ENCODE measurements around the gene ECEL1. TPM values are rescaled to one million over a fixed set of nuclear protein-coding genes. Genes with fewer than 3 reads are reported as not detected.
"Not testable (repeated sequence)": the region's sequence is repeated elsewhere in the genome, so short reads cannot be mapped to it uniquely, and the experiment has no call there.

Gene ECEL1
- total and polyA plus RNA-seq, 7 donors: 0.16 to 6.1 (median 0.71) TPM; not detected in 2

GRCh38 chr2:232434563-232435374 is 52.9 kb downstream of the ECEL1 start:
- DNase-seq: no peak
- no peaks in the 10 kb centered on the region for H3K9me3 ChIP-seq
- intact Hi-C loops (cut with DNase I): loop anchor here (5.0 kb wide), 1 partner anchor 527 kb away; no protein-coding TSS in a partner anchor
- H3K36me3 ChIP-seq: no peaks in the 10 kb centered on the region
- TF ChIP-seq POLR2AphosphoS5 (IDR thresholded peaks at IDR 0.05) (no peak), POLR2A (IDR thresholded peaks at IDR 0.05) (no peak), CTCF (IDR thresholded peaks at IDR 0.05) (no peak), EP300 (IDR thresholded peaks at IDR 0.05) (no peak)
- H3K27me3 ChIP-seq: no peaks in the 10 kb centered on the region
- H3K27ac ChIP-seq: no peak overlapping the region
- 91 to 95% methylated on average over 12 of the region's 12 CpGs for WGBS, 2 donors
- no peak overlapping the region for H3K4me3 ChIP-seq
- no peaks in the 10 kb centered on the region for H3K4me1 ChIP-seq

GRCh38 chr2:232434091-232434490 is 53.5 kb downstream of the ECEL1 start:
- H3K27ac ChIP-seq: no peak overlapping the region
- H3K4me3 ChIP-seq: no peak overlapping the region
- H3K9me3 ChIP-seq: no peaks in the 10 kb centered on the region
- H3K4me1 ChIP-seq: no peaks in the 10 kb centered on the region
- WGBS, 2 donors: 74 to 86% methylated on average over 9 of the region's 9 CpGs
- no peak for DNase-seq
- H3K36me3 ChIP-seq: no peaks in the 10 kb centered on the region
- no peaks in the 10 kb centered on the region for H3K27me3 ChIP-seq
- no peak for TF ChIP-seq POLR2AphosphoS5 (IDR thresholded peaks at IDR 0.05)
- intact Hi-C loops (cut with DNase I): no loop called here

- intact Hi-C loops (cut with DNase I); H3K36me3 ChIP-seq; H3K9me3 ChIP-seq; H3K27me3 ChIP-seq; H3K4me1 ChIP-seq; H3K4me3 ChIP-seq; H3K27ac ChIP-seq; DNase-seq: not testable (repeated sequence)
- WGBS, 2 donors: 80 to 95% methylated on average over 9 of the region's 9 CpGs
Measured at GRCh38 chr2:232433622-232434021, 54.0 kb downstream of the ECEL1 start.

GRCh38 chr2:232432598-232433184 is 54.9 kb downstream of the ECEL1 start:
- Histone ChIP-seq H3K27me3 (no peaks in the 10 kb centered on the region), H3K4me3 (no peak overlapping the region), H3K4me1 (no peaks in the 10 kb centered on the region), H3K9me3 (no peaks in the 10 kb centered on the region), H3K36me3 (no peaks in the 10 kb centered on the region), H3K27ac (no peak overlapping the region)
- TF ChIP-seq EP300 (IDR thresholded peaks at IDR 0.05): no peak
- TF ChIP-seq CTCF (IDR thresholded peaks at IDR 0.05): no peak
- no peak for TF ChIP-seq POLR2A (IDR thresholded peaks at IDR 0.05)
- TF ChIP-seq POLR2AphosphoS5 (IDR thresholded peaks at IDR 0.05): no peak
- WGBS, 2 donors: 70 to 78% methylated on average over 16 of the region's 16 CpGs
- intact Hi-C loops (cut with DNase I): no loop called here
- no peak for DNase-seq

- no peak for TF ChIP-seq POLR2AphosphoS5 (IDR thresholded peaks at IDR 0.05)
- no peak for TF ChIP-seq POLR2A (IDR thresholded peaks at IDR 0.05)
- no peak for TF ChIP-seq CTCF (IDR thresholded peaks at IDR 0.05)
- no peak for TF ChIP-seq EP300 (IDR thresholded peaks at IDR 0.05)
- DNase-seq: no peak
- Histone ChIP-seq H3K4me3 (no peak overlapping the region), H3K36me3 (no peaks in the 10 kb centered on the region), H3K27me3 (no peaks in the 10 kb centered on the region), H3K4me1 (no peaks in the 10 kb centered on the region), H3K9me3 (no peaks in the 10 kb centered on the region), H3K27ac (no peak overlapping the region)
- WGBS, 2 donors: 83 to 88% methylated on average over 16 of the region's 16 CpGs
- intact Hi-C loops (cut with DNase I): no loop called here
Measured at GRCh38 chr2:232431705-232432590, 55.7 kb downstream of the ECEL1 start.

Other genes starting within 250 kb of the ECEL1 start
- not detected for gene ALPP, start 109.1 kb downstream of the ECEL1 start, total RNA-seq
- gene ALPP, start 109.1 kb downstream of the ECEL1 start, polyA plus RNA-seq: under 1 TPM in 1 of 3 donors, not detected in 2; 0.03 TPM
- gene ALPG, start 81.0 kb downstream of the ECEL1 start, total RNA-seq: not detected
- under 1 TPM in 1 of 3 donors, not detected in 2; 0.10 TPM for gene ALPG, start 81.0 kb downstream of the ECEL1 start, polyA plus RNA-seq
- gene ALPI, start 31.7 kb downstream of the ECEL1 start, total RNA-seq: not detected
- 10 to 100 TPM in 1 of 3 donors, 1 to 10 TPM in 2; 5.3 to 10.2 (median 7.2) TPM for gene ALPI, start 31.7 kb downstream of the ECEL1 start, polyA plus RNA-seq
- not detected for gene PRSS56, start 32.6 kb upstream of the ECEL1 start, total RNA-seq
- gene PRSS56, start 32.6 kb upstream of the ECEL1 start, polyA plus RNA-seq: not detected
- gene CHRND, start 38.3 kb upstream of the ECEL1 start, total RNA-seq: not detected
- not detected for gene CHRND, start 38.3 kb upstream of the ECEL1 start, polyA plus RNA-seq
- gene CHRNG, start 51.9 kb upstream of the ECEL1 start, total RNA-seq: not detected
- not detected for gene CHRNG, start 51.9 kb upstream of the ECEL1 start, polyA plus RNA-seq
- 1 to 10 TPM; 2.1 to 4.2 (median 3.1) TPM for gene TIGD1, start 62.7 kb upstream of the ECEL1 start, total RNA-seq
- 1 to 10 TPM in 1 of 3 donors, under 1 TPM in 2; 0.23 to 3.4 (median 0.60) TPM for gene TIGD1, start 62.7 kb upstream of the ECEL1 start, polyA plus RNA-seq
- gene EIF4E2, start 62.9 kb upstream of the ECEL1 start, total RNA-seq: 10 to 100 TPM; 42.5 to 55.1 (median 48.4) TPM
- gene EIF4E2, start 62.9 kb upstream of the ECEL1 start, polyA plus RNA-seq: 100 to 1,000 TPM in 1 of 3 donors, 10 to 100 TPM in 2; 85.5 to 131 (median 98.5) TPM
- gene EFHD1, start 145.8 kb upstream of the ECEL1 start, total RNA-seq: 1 to 10 TPM; 3.5 to 8.7 (median 6.3) TPM
- gene EFHD1, start 145.8 kb upstream of the ECEL1 start, polyA plus RNA-seq: 1 to 10 TPM in 2 of 3 donors, under 1 TPM in 1; 0.92 to 4.2 (median 3.3) TPM
- gene GIGYF2, start 209.5 kb upstream of the ECEL1 start, total RNA-seq: 10 to 100 TPM; 62.9 to 90.0 (median 74.9) TPM
- 10 to 100 TPM; 10.2 to 24.6 (median 16.6) TPM for gene GIGYF2, start 209.5 kb upstream of the ECEL1 start, polyA plus RNA-seq